HG03432 (cell line): Measurements from ENCODE around the gene ZCCHC17.

Source experiments
- ATAC-seq: cut with Tn5 transposase; IDR thresholded peaks from one replicate; pipeline ENCODE4 v1.9.1; 2021; ENCODE audit warnings: mild to moderate bottlenecking, moderate library complexity; ENCODE audit not compliant: unreplicated experiment

ZCCHC17 gene

GRCh38 chr1:31302709-31303441, 6.0 kb downstream of the ZCCHC17 start:
- no peak for ATAC-seq

DNA sequence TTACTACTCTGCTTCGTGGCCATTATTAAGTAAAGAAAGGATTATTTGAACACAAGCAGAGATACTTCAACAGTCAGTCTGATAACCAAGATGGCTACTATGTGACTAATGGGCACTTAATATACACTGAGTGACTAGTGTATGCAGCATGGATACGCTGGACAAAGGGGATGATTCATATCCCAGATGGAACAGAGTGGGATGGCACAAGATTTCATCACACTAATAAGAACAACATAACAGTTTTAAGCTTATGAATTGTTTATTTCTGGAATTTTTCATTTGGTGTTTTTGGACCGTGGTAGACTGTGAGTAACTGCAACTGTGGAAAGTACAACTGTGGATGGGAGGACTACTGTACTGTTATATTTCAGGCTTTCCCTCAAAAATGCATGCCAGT, 9.4 kb downstream of the ZCCHC17 start:
- no peak for ATAC-seq

DNA sequence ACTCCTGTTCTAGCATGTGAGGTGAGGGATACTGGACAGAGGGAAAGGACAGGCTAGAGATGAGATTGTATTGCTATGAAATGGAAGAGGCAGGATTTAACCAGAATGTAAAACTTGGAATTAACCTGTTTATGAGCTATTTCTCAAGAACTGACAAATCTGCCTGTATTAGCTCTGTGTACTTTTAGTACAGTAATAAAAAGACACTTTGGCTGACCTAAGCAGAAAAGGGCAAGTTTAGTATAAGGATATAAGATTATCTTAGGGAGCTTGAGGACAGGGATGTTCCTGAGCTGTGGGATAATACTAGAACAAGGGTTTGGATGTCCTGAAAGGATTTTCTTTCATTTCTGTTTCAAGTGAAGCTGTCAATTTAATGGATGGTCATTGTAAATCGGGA, 11.2 kb downstream of the ZCCHC17 start:
- no peak for ATAC-seq

GRCh38 chr1:31310198-31310597, 13.4 kb downstream of the ZCCHC17 start:
- no peak for ATAC-seq

GRCh38 chr1:31315902-31316301, 19.1 kb downstream of the ZCCHC17 start:
- no peak for ATAC-seq

DNA sequence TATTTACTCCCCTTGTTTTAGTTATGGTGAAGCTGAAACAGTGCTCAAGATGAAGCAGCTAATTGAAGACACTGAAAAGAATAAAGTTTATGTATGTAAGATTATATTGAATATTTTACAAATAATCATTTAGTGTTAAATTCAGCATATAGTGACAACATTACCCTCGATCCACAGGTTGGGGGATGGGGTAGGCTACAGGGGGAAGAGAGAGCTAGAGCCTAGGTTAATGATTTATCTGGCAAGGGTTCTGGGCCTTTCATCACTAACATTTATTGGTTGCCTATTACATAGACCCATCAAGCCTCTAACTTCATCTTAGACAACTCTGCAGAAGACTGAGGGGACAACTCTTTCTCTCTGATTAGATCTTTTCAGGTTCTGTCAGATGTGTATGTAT, 21.3 kb downstream of the ZCCHC17 start:
- ATAC-seq, result no peak

GRCh38 chr1:31324093-31324492, 27.3 kb downstream of the ZCCHC17 start:
- ATAC-seq, result no peak

DNA sequence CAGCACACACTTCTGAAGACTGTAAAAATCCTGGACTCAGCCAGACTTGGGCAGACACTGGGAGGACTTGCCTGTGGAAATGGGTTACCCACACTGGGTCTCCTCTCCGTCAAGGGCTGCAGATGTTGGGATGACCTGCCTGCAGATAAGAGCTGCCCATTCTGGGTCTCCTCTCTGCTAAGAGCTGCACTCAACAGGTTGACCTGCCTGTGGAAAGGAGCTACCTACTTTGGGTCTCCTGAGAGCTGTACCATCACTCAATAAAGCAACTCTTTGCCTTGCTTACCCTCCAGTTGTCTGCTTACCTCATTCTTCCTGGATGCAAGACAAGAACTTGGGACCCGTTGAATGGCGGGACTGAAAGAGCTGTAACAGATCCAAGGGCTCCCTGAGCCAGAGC, 28.2 kb downstream of the ZCCHC17 start:
- no peak for ATAC-seq

DNA sequence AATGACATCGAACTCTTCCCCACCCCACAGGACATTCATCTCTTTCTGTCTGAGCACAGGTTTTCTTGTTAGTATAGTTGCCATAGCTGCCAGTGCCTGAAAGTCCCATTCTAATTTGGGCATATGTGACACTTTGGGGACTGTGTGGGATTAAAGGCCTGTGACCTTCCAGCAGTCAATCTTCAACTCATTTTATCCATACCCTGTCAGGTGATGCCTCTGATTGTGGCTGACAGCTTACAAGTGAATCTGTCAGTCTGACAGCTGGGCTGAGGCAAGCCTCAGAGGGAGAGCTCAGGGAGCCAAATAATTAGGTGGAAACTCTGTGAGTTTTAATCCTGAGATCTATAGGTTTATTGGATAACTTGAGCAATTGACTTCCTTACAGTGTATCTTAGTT, 29.6 kb downstream of the ZCCHC17 start:
- ATAC-seq, result no peak

DNA sequence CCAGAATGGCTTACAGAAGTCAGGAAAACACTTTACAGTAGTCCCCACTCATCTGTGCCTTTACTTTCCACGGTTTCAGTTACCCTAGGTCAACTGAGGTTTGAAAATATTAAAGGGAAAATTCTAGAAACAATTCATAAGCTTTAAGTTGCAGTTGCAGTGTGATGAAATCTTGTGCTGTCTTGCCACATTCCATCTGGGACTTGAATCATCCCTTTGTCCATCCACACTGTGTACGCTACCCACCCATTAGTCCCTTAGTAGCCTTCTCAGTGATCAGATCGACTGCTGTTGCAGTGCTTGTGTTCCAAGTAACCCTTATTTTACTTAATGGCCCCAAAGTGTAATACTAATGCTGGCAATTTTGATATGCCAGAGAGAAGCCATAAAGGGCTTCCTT, 30.5 kb downstream of the ZCCHC17 start:
- no peak for ATAC-seq

- ATAC-seq, result no peak
Observed at GRCh38 chr1:31335007-31335406, 38.2 kb downstream of the ZCCHC17 start.

DNA sequence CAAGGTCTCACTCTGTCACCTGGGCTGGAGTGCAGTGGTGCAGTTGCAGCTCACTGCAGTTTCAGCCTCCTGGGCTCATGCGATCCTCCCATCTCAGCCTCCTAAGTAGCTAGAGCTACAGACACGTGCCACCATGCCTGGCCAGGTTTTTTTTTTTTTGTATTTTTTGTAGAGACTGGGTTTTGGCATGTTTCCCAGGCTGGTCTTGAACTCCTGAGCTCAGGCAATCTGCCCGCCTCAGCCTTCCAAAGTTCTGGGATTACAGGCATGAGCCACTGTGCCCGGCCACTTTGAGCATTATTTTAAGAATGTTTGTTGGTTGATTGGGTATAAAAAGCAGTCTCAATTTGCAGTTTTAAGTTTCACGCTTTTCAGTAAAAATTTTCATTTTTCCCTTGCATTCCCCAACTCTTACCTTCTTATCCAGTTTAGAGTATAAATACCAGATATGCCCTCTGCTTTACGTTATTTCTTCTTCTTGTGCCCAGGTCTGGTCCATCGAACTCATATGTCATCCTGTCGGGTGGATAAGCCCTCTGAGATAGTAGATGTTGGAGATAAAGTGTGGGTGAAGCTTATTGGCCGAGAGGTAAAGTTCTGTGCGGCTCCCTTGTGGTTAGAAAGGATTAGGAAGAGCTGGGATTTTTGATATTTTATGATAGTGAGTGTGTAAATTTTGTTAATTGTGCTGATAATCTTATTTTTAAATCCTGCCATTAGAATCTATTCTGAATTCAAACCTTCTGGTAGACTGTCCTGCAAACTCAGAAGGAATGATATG, 40.0 kb downstream of the ZCCHC17 start:
- no peak for ATAC-seq

DNA sequence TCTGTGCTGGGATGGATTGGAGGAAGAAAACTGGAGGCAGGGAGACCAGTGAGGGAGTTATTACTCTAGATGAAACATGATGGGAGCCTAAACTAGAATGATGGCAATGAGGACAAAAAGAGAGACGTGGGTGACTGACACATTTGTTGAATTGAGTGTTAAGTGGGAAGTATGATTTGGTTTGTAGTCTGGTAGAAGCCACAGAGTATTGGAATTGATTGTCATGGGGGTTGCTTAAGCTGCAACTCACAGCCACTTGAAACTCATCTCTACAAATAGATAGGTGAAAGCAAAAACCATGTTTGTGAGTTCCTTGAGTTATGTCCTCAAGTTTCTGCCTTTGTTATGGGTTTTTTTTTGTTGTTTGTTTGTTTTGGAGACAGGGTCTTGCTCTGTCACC, 47.7 kb downstream of the ZCCHC17 start:
- no peak for ATAC-seq

DNA sequence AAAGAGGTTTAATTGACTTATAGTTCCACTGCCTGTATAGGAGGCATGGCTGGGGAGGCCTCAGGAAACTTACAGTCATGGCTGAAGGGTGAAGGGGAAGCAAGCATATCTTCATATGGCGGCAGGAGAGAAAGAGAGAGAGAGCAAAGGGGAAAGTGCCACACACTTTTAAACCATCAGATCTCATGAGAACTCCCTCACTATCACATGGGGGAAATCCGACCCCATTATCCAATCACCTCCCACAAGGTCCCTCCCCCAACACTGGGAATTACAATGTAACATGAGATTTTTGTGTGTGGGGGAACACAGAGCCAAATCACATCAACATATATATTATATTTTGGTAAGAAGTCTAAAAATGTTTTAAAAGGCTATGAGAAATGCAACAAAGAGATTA, 48.8 kb downstream of the ZCCHC17 start:
- ATAC-seq, result no peak

GRCh38 chr1:31346785-31347184, 50.0 kb downstream of the ZCCHC17 start:
- ATAC-seq, result no peak

- ATAC-seq, result no peak
Observed at GRCh38 chr1:31348449-31348848, 51.6 kb downstream of the ZCCHC17 start.

GRCh38 chr1:31354283-31354682, 57.5 kb downstream of the ZCCHC17 start:
- ATAC-seq, result no peak

DNA sequence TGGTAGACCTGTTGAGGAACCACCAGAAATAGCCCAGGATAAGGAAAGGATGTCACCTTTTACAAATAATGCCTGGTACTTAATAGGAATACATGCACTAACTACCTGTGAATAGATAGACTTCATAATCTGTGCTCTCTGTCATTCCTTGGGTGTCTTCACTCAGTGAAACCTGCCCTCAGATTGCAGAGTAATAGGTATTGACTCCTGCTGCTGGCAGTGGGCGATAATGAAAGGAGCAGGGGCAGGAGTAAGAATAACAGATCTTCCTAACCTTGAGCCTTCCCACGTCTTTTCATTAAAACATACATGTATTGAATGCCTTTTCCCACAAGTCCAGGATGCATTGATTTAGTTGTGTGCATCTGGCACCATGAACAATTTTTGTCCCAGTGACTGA, 59.6 kb downstream of the ZCCHC17 start:
- ATAC-seq, result no peak

DNA sequence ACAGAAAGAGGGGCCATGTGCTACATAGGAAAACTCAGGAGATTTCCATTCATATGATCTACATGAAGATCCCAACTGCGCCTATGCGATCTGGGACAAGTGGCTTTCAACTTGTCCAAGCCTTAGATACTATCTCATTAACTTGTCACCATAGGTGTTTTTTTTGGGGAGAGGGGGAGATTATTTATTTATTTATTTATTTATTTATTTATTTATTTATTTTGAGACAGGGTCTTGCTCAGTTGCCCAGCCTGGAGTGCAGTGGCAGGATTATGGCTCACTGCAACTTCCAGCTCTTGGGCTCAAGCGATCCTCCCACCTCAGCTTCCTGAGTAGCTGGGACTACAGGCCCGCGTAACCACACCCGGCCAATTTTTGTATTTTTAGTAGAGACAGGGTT, 64.8 kb downstream of the ZCCHC17 start:
- no peak for ATAC-seq

- no peak for ATAC-seq
Observed at GRCh38 chr1:31362032-31362431, 65.2 kb downstream of the ZCCHC17 start.

GRCh38 chr1:31364561-31365250, 67.9 kb downstream of the ZCCHC17 start:
- no peak for ATAC-seq

GRCh38 chr1:31366796-31367195, 70.0 kb downstream of the ZCCHC17 start:
- ATAC-seq, result no peak
